Measurements from ENCODE around the gene FNDC1. TPM values are rescaled to one million over a fixed set of nuclear protein-coding genes. Genes with fewer than 3 reads are reported as not detected.

FNDC1 gene
- total and polyA plus RNA-seq, 2 donors (not counting 1 experiment from before 2014, with no cell fraction given): not detected

- Histone ChIP-seq H4K20me1 (ENCODE audit: control insufficient read depth, insufficient read depth, low read length, poor library complexity, severe bottlenecking) (no peaks in the 10 kb centered on the region), H3K4me3 (ENCODE audit: control extremely low read depth in 1 of 5, extremely low read depth in 1 of 5, insufficient read depth in 1 of 5, low read depth in 2 of 5, low read length in 4 of 5) (no peak overlapping the region), H3K27ac (ENCODE audit: low read length in 2 of 2) (no peak overlapping the region), H3K4me2 (replicated peaks; ENCODE audit: low read depth, low read length, poor library complexity, severe bottlenecking) (no peak overlapping the region), H3K4me1 (ENCODE audit: control insufficient read depth in 2 of 2, insufficient read depth in 2 of 2, low read length in 2 of 2) (peaks cover 0 to 2% of the 10 kb centered on the region in 2 donors), H3K27me3 (replicated peaks in 1 of 4; ENCODE audit: control extremely low read depth in 1 of 4, control insufficient read depth in 3 of 4, insufficient read depth in 4 of 4, low read length in 3 of 4) (peaks cover 0 to 8% (median 0%) of the 10 kb centered on the region in 4 experiments), H3K36me3 (replicated peaks in 1 of 2; ENCODE audit: control extremely low read depth in 1 of 2, control insufficient read depth in 1 of 2, extremely low read depth in 1 of 2, insufficient read depth in 2 of 2, low read length in 1 of 2) (no peaks in the 10 kb centered on the region), H2AFZ (ENCODE audit: insufficient read depth, low read depth, low read length, poor library complexity, severe bottlenecking) (no peak overlapping the region), H3K79me2 (ENCODE audit: control insufficient read depth, insufficient read depth, low read length) (no peaks in the 10 kb centered on the region), H3K9ac (ENCODE audit: low read length) (no peak overlapping the region), H3K9me3 (ENCODE audit: control extremely low read depth in 1 of 3, control insufficient read depth in 2 of 3, insufficient read depth in 1 of 3, low read length in 2 of 3) (no peaks in the 10 kb centered on the region)
- no peak for TF ChIP-seq CTCF (IDR thresholded peaks at IDR 0.05)
- TF ChIP-seq EZH2 (IDR thresholded peaks at IDR 0.05; ENCODE audit: borderline replicate concordance, insufficient read depth, low read depth, low read length, poor library complexity, severe bottlenecking): no peak
- DNase-seq (no peak), ATAC-seq (ENCODE audit: low read depth) (no peak)
- Mint-ChIP-seq H3K27me3 (peaks cover 4% of the 10 kb centered on the region), H3K4me3 (no peak overlapping the region), H3K4me1 (no peaks in the 10 kb centered on the region), H3K9me3 (ENCODE audit: insufficient read depth) (no peaks in the 10 kb centered on the region), H3K27ac (no peak overlapping the region)
- intact Hi-C loops (cut with micrococcal nuclease): no loop called here
- WGBS (ENCODE audit: insufficient coverage): 90% methylated on average over 3 of the region's 4 CpGs
- ChIA-PET POLR2A (no interaction called here), CTCF (interaction anchor here (0.8 to 1.2 kb wide), 2 partner anchors 62 to 81 kb away, joined by 4 read pairs; no protein-coding TSS in a partner anchor)
Observed at GRCh38 chr6:159255434-159255951, 86.3 kb downstream of the FNDC1 start.

DNA sequence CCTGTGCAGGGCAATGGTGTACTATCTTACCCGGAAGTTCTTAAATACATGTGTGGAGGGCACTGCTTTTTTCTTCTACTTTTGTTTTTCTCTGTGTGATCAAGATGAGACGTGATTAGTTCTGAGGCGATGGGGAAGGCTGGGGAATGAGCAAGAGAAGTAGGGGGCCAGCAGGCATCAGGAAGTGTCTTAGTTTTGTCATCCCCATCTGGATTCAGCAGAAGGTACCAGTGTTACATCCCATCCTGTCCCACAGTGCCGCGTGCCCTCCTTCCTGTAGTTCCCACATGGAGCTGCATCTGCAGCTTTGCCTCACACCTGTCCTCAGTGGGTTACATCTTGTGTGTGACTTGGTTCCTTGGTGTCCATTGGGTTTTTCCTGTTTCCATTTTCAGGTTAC lies 86.9 kb downstream of the FNDC1 start:
- H3K27ac ChIP-seq (ENCODE audit: low read length in 2 of 2): no peak overlapping the region
- whole genome bisulfite sequencing (ENCODE audit: insufficient coverage): 97% methylated on average over 4 of the region's 5 CpGs
- Mint-ChIP-seq H3K27ac (no peak overlapping the region), H3K4me3 (no peak overlapping the region), H3K27me3 (peaks cover 4% of the 10 kb centered on the region), H3K4me1 (no peaks in the 10 kb centered on the region), H3K9me3 (ENCODE audit: insufficient read depth) (no peaks in the 10 kb centered on the region)
- no peak for DNase-seq
- H2AFZ ChIP-seq (ENCODE audit: insufficient read depth, low read depth, low read length, poor library complexity, severe bottlenecking): no peak overlapping the region
- no peaks in the 10 kb centered on the region for H3K9me3 ChIP-seq (ENCODE audit: control extremely low read depth in 1 of 3, control insufficient read depth in 2 of 3, insufficient read depth in 1 of 3, low read length in 2 of 3)
- no peaks in the 10 kb centered on the region for H3K36me3 ChIP-seq (replicated peaks in 1 of 2; ENCODE audit: control extremely low read depth in 1 of 2, control insufficient read depth in 1 of 2, extremely low read depth in 1 of 2, insufficient read depth in 2 of 2, low read length in 1 of 2)
- H3K27me3 ChIP-seq (replicated peaks in 1 of 4; ENCODE audit: control extremely low read depth in 1 of 4, control insufficient read depth in 3 of 4, insufficient read depth in 4 of 4, low read length in 3 of 4): peaks cover 0 to 8% (median 0%) of the 10 kb centered on the region in 4 experiments
- intact Hi-C loops (cut with micrococcal nuclease): no loop called here
- H3K79me2 ChIP-seq (ENCODE audit: control insufficient read depth, insufficient read depth, low read length): no peaks in the 10 kb centered on the region
- no peak overlapping the region for H3K4me2 ChIP-seq (replicated peaks; ENCODE audit: low read depth, low read length, poor library complexity, severe bottlenecking)
- peaks cover 0 to 2% of the 10 kb centered on the region in 2 donors for H3K4me1 ChIP-seq (ENCODE audit: control insufficient read depth in 2 of 2, insufficient read depth in 2 of 2, low read length in 2 of 2)
- ChIA-PET CTCF (no interaction called here), POLR2A (no interaction called here)
- ATAC-seq (ENCODE audit: low read depth): no peak
- no peak overlapping the region for H3K4me3 ChIP-seq (ENCODE audit: control extremely low read depth in 1 of 5, extremely low read depth in 1 of 5, insufficient read depth in 1 of 5, low read depth in 2 of 5, low read length in 4 of 5)
- TF ChIP-seq CTCF (IDR thresholded peaks at IDR 0.05) (no peak), EZH2 (IDR thresholded peaks at IDR 0.05; ENCODE audit: borderline replicate concordance, insufficient read depth, low read depth, low read length, poor library complexity, severe bottlenecking) (no peak)
- H4K20me1 ChIP-seq (ENCODE audit: control insufficient read depth, insufficient read depth, low read length, poor library complexity, severe bottlenecking): no peaks in the 10 kb centered on the region
- no peak overlapping the region for H3K9ac ChIP-seq (ENCODE audit: low read length)

All from B cell (primary cell).